HepG2 (cell line): ENCODE measurements around the gene FAM174C.

Source experiments
- CTCF ChIP-seq: sonication (generic); formaldehyde crosslinking; IDR thresholded peaks from 2 replicates; pipeline ENCODE4 v1.5.0; 2020; ENCODE audit warnings: mild to moderate bottlenecking, missing genetic modification reagents, moderate library complexity
- GATAD2A ChIP-seq: IDR thresholded peaks from 2 replicates; pipeline ENCODE4 v1.6.1; 2016
- MLXIP ChIP-seq: sonication (generic); formaldehyde crosslinking; IDR thresholded peaks from 2 replicates; pipeline ENCODE4 v1.9.0; 2021; ENCODE audit warnings: missing genetic modification reagents, borderline replicate concordance
- NBN ChIP-seq: fragments of 450-650 bp; conservative IDR thresholded peaks from 2 replicates; pipeline ENCODE4 v1.6.1; 2017
- SP140L ChIP-seq: sonication (generic); formaldehyde crosslinking; IDR thresholded peaks from 2 replicates; pipeline ENCODE4 v1.4.0; 2020; ENCODE audit warnings: missing genetic modification reagents, borderline replicate concordance
- TEF ChIP-seq: sonication (generic); formaldehyde crosslinking; IDR thresholded peaks from 2 replicates; pipeline ENCODE4 v1.5.0; 2020; ENCODE audit warnings: missing genetic modification reagents
- ZNF124 ChIP-seq: sonication (generic); formaldehyde crosslinking; IDR thresholded peaks from 2 replicates; pipeline ENCODE4 v1.4.0; 2020; ENCODE audit warnings: missing genetic modification reagents
- ZNF678 ChIP-seq: sonication (generic); formaldehyde crosslinking; IDR thresholded peaks from 2 replicates; pipeline ENCODE4 v1.4.0; 2020; ENCODE audit warnings: mild to moderate bottlenecking, missing genetic modification reagents

GRCh38 chr19:1282588-1283206, 7.4 kb downstream of the FAM174C start:
- TF ChIP-seq ZNF678 = no peak
- no peak for TF ChIP-seq SP140L (CRISPR knock-in tag)
- no peak for TF ChIP-seq CTCF
- no peak for TF ChIP-seq ZNF124 (CRISPR knock-in tag)
- TF ChIP-seq GATAD2A = no peak
- TF ChIP-seq NBN = no peak
- TF ChIP-seq MLXIP (CRISPR knock-in tag) = no peak
- TF ChIP-seq TEF = no peak
